GM21786 (cell line): ENCODE results near the gene CNOT3.
"Not testable (repeated sequence)": the region's sequence is repeated elsewhere in the genome, so short reads cannot be mapped to it uniquely, and the experiment has no call there.

ENCODE experiments used
- ATAC-seq: cut with Tn5 transposase; IDR thresholded peaks from one replicate; pipeline ENCODE4 v1.9.1; 2021; ENCODE audit not compliant: unreplicated experiment

Gene CNOT3

DNA sequence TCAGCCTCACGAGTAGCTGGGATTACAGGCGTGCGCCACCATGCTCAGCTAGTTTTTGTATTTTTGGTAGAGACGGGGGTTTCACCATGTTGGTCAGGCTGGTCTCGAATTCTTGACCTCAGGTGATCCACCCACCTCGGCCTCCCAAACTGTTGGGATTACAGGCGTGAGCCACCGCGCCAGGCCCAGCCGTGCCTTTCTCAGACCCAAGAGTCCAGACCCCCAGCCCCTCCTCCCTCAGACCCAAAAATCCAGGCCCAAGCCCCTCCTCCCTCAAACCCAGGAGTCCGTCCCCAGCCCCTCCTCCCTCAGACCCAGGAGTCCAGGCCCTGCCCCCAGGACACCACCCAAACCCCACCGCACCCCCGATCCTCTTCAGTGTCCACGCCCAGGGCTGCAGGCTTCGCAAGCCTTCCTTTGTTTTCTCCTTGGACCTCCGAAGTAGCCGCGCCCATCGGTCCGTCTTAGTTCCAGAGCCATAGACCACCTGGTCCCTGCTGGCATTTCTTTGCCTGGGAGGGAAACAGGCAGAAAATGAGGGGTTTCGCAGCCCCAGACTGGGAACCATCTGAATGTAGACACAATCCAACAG, 31.7 kb downstream of the CNOT3 start:
- no peak for ATAC-seq

DNA sequence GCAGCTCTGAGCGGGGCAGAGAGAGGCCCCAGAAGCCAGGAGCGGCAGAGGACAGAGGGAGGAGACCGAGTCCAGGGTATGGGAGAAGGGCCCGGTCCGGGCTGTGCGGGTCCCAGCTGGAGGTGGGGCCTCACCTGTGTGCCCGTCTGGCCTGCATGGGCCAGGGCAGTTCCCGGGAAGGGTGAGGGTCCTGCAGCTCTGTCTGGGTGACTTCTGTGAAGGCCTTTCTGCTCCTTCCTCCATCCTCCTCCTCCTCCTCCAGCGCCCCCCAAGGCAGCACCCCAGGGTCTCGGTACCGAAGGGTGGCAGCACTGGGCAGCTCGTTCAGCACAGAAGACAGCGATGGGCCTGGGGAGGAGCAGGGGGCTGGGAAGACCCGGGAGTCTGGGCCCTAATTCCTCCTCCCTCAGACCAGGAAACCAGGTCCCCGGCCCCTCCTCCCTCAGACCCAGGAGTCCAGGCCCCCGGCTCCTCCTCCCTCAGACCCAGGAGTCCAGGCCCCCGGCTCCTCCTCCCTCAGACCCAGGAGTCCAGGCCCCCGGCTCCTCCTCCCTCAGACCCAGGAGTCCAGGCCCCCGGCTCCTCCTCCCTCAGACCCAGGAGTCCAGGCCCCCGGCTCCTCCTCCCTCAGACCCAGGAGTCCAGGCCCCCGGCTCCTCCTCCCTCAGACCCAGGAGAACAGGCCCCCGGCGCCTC, 34.3 kb downstream of the CNOT3 start:
- not testable (repeated sequence) for ATAC-seq

GRCh38 chr19:54172471-54173358, 35.2 kb downstream of the CNOT3 start, which contains the start of gene TMC4:
TMC4 (minus strand) TSS chr19:54173160; CDS start chr19:54173117, 43 bp downstream.
- ATAC-seq = no peak

- no peak for ATAC-seq
These were observed 35.8 kb downstream of the CNOT3 start for GRCh38 chr19:54173359-54173699.

GRCh38 chr19:54173951-54174834, 36.6 kb downstream of the CNOT3 start:
- no peak for ATAC-seq

DNA sequence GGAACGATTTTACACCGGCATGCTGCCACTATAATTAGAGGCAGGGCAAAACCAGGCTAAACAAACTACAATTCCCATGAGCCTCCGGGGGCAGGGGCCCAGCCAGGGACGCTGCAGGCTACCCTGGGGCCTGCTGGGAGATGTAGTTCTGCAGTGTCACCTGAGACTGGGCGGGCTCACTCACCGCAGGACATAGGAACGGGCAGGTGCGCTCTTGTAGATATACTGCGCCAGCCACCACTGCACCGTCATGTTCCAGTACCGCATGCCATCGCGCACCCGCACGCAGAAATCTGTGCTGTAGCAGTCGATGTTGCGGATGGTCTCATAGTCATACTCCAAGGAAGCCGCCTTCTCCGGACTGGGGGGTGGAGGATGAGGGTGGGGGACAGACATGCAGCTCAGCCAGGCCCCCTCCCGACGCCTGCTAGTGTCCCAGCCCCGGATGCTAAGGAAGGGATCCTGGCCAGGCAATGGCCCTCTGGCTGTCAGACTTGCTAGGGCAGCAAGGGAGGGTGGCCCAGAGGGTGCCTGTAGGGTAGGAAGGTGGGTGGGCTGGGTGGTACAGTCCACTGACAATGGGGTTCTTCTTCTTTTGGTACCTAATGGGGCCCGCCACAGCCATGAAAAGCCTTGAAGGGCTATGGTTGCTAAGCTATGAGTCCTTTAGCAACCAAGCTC, 41.2 kb downstream of the CNOT3 start:
- ATAC-seq = no peak

GRCh38 chr19:54179262-54179852, 41.8 kb downstream of the CNOT3 start:
- ATAC-seq = no peak

DNA sequence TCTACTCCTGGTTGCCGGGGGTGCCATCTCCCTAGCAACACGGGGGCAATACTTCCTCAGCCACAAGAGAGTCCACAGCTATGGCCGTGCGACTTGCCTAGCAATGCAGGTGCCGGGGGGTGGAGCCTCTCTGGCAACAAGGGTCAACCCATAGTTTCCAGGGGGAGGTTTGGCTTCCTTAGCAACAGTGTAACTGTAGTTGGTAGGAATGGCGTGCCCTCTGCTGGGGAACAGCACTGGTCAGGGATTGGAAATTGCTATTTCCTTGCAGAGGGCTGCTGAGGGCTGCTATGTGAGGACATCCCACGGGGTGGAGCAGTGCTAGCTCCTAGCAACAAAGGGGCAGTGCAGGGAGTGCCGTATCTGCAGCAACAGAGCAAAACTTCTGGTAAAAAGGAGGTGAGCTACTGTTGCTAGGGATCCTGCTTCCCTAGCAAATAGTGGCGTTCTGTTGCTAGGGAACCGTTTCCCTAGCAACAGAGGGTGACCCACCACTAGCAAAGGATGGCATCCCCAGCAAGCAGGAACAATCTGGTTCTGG, 42.4 kb downstream of the CNOT3 start:
- no peak for ATAC-seq

GRCh38 chr19:54180691-54181091, 43.1 kb downstream of the CNOT3 start:
- ATAC-seq = no peak

DNA sequence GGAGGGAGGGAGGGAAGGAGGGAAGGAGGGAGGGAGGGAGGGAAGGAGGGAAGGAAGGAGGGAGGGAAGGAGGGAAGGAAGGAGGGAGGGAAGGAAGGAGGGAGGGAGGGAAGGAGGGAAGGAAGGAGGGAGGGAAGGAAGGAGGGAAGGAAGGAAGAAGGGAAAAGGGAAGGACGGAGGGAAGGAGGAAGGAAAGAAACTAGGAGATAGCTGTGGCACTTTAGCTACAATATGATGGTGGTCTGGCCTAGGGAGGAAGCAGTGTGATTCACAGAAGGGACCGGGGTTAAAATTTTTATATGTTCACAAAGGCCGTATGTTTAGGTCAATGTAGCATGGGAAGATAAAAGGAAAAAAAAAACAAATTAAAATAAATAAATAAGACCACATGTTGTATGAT, 44.3 kb downstream of the CNOT3 start:
- not testable (repeated sequence) for ATAC-seq

GRCh38 chr19:54183431-54183830, 45.9 kb downstream of the CNOT3 start:
- no peak for ATAC-seq

GRCh38 chr19:54186351-54186750, 48.8 kb downstream of the CNOT3 start:
- no peak for ATAC-seq

DNA sequence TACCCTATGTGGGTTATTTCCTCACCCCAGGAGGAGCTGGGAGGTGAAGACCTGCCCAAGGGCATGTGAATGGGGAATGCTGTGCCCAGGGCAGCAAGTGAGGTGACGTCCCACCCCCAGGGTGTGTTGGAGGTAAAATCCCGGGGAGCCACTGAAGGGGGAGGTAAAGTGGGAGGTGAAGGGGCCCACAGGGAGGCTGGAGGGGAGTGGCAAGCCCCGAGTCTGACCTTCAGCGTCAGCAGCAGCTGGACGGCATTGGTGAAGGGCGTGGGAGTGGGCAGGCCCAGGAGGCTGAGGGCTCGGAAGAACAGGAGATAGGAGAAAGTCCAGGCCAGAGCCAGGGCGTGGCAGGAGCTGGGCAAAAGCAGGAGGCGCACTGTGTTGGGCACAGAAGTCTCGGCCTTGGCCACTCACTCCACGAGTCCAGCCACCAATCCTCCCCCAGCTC, 49.4 kb downstream of the CNOT3 start:
- no peak for ATAC-seq

DNA sequence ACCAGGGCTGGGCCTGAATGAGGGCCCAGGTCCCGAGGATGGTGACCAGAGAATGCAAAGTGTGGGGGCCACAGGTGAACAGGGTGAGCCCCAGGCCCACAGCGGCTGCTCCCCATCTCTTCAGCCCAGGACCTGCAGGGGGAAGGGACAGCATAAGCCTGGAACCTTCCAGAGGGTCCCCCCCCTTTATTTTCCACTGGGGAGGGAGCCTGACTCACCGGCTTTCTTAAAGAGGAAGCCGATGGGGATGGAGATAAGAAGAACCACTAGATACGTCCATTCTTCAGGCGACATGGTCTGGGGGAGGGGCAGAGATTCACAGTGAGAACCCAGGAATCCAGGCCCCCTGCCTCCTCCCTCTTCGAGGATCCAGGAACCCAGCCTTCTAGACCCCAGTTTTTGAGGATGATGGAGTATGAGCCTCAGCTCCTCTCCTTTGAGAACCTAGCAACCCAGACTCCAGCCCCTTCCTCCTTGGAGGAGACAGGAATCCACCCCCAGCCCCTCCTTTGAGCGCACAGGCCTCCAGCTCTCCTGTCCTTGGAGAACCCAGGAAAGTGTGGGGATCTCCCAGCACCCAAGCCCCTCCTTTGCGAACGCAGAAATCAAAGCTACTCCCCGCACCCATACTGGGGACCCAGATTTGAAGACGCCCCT, 50.8 kb downstream of the CNOT3 start:
- ATAC-seq = no peak

DNA sequence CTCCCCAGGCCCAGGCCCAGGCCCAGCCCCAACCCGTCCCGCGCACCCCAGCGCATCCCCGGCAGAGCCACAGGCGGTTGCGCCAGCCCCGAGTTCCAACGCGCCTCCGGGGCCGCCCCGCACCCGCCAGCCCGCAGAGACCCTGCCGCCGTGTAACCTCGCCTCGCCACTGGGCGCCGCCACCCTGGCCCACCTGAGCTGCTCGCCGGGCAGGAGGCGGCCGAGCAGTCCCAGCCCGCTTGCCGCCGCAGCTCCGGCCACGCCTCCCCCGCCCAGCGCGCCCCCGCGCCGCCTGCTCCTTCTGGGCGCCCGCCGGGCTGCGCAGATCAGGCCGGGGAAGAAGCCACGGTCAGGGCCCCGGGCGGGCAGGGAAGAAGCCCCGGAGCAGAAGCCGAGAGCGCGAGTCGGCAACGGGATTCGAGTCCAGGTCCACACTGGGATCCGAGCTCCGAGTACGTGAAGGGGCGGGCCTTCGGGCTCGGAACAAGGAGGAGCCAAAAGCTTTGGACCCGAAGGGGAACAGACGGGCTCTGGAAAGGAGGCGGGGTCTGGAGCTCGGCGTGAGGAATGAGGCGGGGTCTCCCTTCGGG, 51.7 kb downstream of the CNOT3 start, which contains the start of gene MBOAT7:
TSS of gene MBOAT7 (minus strand) at position 436 of the 590 bp plus-strand sequence. CDS start 1,072 bp downstream, outside the sequence.
- ATAC-seq = peak; percentile 10

DNA sequence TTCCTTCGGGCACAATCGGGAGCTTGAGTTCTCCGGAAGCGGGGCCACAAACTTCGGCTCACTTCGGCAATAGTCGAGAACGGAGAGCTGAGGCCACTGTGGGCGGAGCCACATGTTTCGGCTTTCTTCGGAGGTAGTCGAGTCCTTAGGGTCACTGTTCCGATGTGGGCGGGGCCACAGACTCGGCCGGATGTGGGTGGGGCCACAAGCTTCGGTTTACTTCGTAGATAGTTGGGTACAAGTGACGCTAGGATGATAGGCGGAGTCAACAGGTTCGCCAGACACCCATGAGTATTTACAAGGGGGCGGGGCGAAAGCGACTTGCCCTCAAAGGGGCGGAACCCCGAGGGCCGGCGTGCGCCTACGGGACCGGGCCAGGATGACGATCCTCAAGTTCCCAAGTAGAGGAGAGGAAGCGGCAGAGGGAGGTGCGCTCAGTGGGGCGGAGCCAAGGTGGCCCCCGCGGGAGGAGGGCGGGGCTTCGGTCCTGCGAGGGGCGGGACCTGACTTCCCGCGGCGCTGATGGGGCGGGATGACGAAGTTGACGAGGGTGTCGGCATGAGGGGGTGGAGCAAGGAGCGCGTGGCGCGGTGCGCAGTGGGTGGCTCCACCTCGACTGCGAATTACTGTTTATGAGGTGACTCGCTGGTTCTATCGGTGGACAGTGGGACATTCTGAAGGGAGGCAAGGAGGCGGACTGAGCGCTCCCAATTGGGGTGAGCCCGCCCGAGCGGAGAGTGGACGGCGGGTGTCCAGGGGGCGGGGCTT, 52.4 kb downstream of the CNOT3 start:
- ATAC-seq = peak; percentile 45

GRCh38 chr19:54190503-54191010, 53.0 kb downstream of the CNOT3 start:
- ATAC-seq = peak; percentile 43
